Mammary epithelial cell (primary cell): Measurements from ENCODE around the gene TAS2R60.

Experiments
- EZH2 ChIP-seq: IDR thresholded peaks from 2 replicates; pipeline ENCODE4 v1.6.1; 2012; ENCODE audit warnings: low read length, inconsistent platforms, borderline replicate concordance
- TF ChIP-seq, protein P1 (sequence below), 2 donors: IDR thresholded peaks in 1 of 2; conservative IDR thresholded peaks in 1 of 2; 2 replicates each; pipeline ENCODE4 v1.5.1; 2011 to 2012; ENCODE audit warnings: inconsistent platforms in 2 of 2, low read length in 2 of 2, mild to moderate bottlenecking in 2 of 2, control low read depth in 1 of 2, low read depth in 1 of 2; ENCODE audit not compliant: insufficient read depth in 1 of 2; ENCODE audit errors: extremely low read depth in 1 of 2

GRCh38 chr7:143437578-143437977 lies 5.7 kb upstream of the TAS2R60 start:
- TF ChIP-seq, protein P1, sequence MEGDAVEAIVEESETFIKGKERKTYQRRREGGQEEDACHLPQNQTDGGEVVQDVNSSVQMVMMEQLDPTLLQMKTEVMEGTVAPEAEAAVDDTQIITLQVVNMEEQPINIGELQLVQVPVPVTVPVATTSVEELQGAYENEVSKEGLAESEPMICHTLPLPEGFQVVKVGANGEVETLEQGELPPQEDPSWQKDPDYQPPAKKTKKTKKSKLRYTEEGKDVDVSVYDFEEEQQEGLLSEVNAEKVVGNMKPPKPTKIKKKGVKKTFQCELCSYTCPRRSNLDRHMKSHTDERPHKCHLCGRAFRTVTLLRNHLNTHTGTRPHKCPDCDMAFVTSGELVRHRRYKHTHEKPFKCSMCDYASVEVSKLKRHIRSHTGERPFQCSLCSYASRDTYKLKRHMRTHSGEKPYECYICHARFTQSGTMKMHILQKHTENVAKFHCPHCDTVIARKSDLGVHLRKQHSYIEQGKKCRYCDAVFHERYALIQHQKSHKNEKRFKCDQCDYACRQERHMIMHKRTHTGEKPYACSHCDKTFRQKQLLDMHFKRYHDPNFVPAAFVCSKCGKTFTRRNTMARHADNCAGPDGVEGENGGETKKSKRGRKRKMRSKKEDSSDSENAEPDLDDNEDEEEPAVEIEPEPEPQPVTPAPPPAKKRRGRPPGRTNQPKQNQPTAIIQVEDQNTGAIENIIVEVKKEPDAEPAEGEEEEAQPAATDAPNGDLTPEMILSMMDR (conservative IDR thresholded peaks at IDR 0.05 in 1 of 2, IDR thresholded peaks at IDR 0.05 in 1 of 2; ENCODE audit: extremely low read depth in 1 of 2, insufficient read depth in 1 of 2, low read depth in 1 of 2, low read length in 2 of 2): no peak
- TF ChIP-seq EZH2: no peak
